AG04450 (cell line): ENCODE data around the gene COL5A2. TPM values are rescaled to one million over a fixed set of nuclear protein-coding genes. Genes with fewer than 3 reads are reported as not detected.

Experiments
- CTCF ChIA-PET: fragments of 300-600, 350-600 bp; formaldehyde crosslinking; extraction: SDS; loops from one replicate; lab custom pipeline; 2022; ENCODE audit warnings: antibody characterized with exemption, inconsistent platforms; lab: Charles Lee
- POLR2A ChIA-PET: fragments of 350-600 bp; formaldehyde crosslinking; extraction: SDS; loops from one replicate; lab custom pipeline; 2021; ENCODE audit warnings: antibody characterized with exemption, inconsistent platforms; lab: Yijun Ruan, JAX
- DNase-seq: peaks from one replicate; pipeline ENCODE4 v3.0.0-alpha.2; 2011; ENCODE audit warnings: low read depth, low spot score
- H3K27ac ChIP-seq: one replicate; pipeline ENCODE4 v1.5.1; 2012; ENCODE audit warnings: low read depth, low read length, control low read depth
- H3K27me3 ChIP-seq: one replicate; pipeline ENCODE4 v1.6.0; 2012; ENCODE audit warnings: low read length; ENCODE audit not compliant: control insufficient read depth, insufficient read depth
- H3K4me3 ChIP-seq: 2 replicates; pipeline ENCODE4 v1.5.1; 2011; ENCODE audit warnings: mild to moderate bottlenecking, low read depth, low read length, control low read depth
- H3K9me3 ChIP-seq: 2 replicates; pipeline ENCODE4 v1.5.1; 2012; ENCODE audit warnings: low read length; ENCODE audit not compliant: control insufficient read depth, insufficient read depth
- CTCF ChIP-seq: IDR thresholded peaks from 2 replicates; pipeline ENCODE4 v1.5.1; 2011; ENCODE audit warnings: low read depth, low read length, control low read depth, inconsistent platforms
- polyA plus RNA-seq: library from polyadenylated mRNA; depleted of rRNA; stranded (reverse); fragments of >200 nt; gene quantifications from 2 replicates; pipeline ENCODE4 v1.2.3, GENCODE V29; 2011

The COL5A2 gene
- polyA plus RNA-seq, 1 experiment = 305 TPM

GRCh38 chr2:189086710-189087109 lies 92.9 kb downstream of the COL5A2 start:
- POLR2A ChIA-PET = interaction anchor here (0.7 kb wide), 1 partner anchor 10 kb away, joined by 3 read pairs; no protein-coding TSS in a partner anchor
- H3K27ac ChIP-seq = no peak overlapping the region
- DNase-seq = no peak
- CTCF ChIA-PET = interaction anchor here (1.5 kb wide), 1 partner anchor 326 kb away, joined by 6 read pairs; no protein-coding TSS in a partner anchor
- H3K9me3 ChIP-seq = no peaks in the 10 kb centered on the region
- H3K27me3 ChIP-seq = no peaks in the 10 kb centered on the region
- no peak for TF ChIP-seq CTCF
- no peak overlapping the region for H3K4me3 ChIP-seq

GRCh38 chr2:189086250-189086649 lies 93.3 kb downstream of the COL5A2 start:
- CTCF ChIA-PET = interaction anchor here (1.5 kb wide), 1 partner anchor 326 kb away, joined by 6 read pairs; no protein-coding TSS in a partner anchor
- no peak for TF ChIP-seq CTCF
- no peak for DNase-seq
- Histone ChIP-seq H3K27ac (no peak overlapping the region), H3K4me3 (no peak overlapping the region), H3K9me3 (no peaks in the 10 kb centered on the region), H3K27me3 (no peaks in the 10 kb centered on the region)
- POLR2A ChIA-PET = interaction anchor here (0.7 kb wide), 1 partner anchor 10 kb away, joined by 3 read pairs; no protein-coding TSS in a partner anchor

- CTCF ChIA-PET = interaction anchor here (2.5 kb wide), 1 partner anchor 11 kb away, joined by 12 read pairs; no protein-coding TSS in a partner anchor
- no peak for DNase-seq
- TF ChIP-seq CTCF = no peak
- POLR2A ChIA-PET = no interaction called here
- Histone ChIP-seq H3K4me3 (no peak overlapping the region), H3K27me3 (no peaks in the 10 kb centered on the region), H3K27ac (no peak overlapping the region), H3K9me3 (no peaks in the 10 kb centered on the region)
Measured at GRCh38 chr2:189083606-189084005, 96.0 kb downstream of the COL5A2 start.

- no peak for DNase-seq
- no peak for TF ChIP-seq CTCF
- H3K9me3 ChIP-seq = no peaks in the 10 kb centered on the region
- CTCF ChIA-PET = interaction anchor here (2.5 kb wide), 1 partner anchor 11 kb away, joined by 12 read pairs; no protein-coding TSS in a partner anchor
- no peak overlapping the region for H3K4me3 ChIP-seq
- H3K27ac ChIP-seq = no peak overlapping the region
- no peaks in the 10 kb centered on the region for H3K27me3 ChIP-seq
- POLR2A ChIA-PET = no interaction called here
Measured at GRCh38 chr2:189083106-189083505, 96.5 kb downstream of the COL5A2 start.

GRCh38 chr2:189082376-189082975 lies 97.1 kb downstream of the COL5A2 start:
- CTCF ChIA-PET = interaction anchor here (1.0 to 2.5 kb wide), 2 partner anchors 12 to 330 kb away, joined by 4 to 12 read pairs; no protein-coding TSS in a partner anchor
- DNase-seq = no peak
- no peak overlapping the region for H3K4me3 ChIP-seq
- no peak for TF ChIP-seq CTCF
- POLR2A ChIA-PET = no interaction called here
- H3K27me3 ChIP-seq = no peaks in the 10 kb centered on the region
- H3K9me3 ChIP-seq = no peaks in the 10 kb centered on the region
- H3K27ac ChIP-seq = peak overlapping the region; percentile 49
